K562 (cell line): Measurements from ENCODE around the gene DEPP1.

Source experiments
- GTF2F1 ChIP-seq: IDR thresholded peaks from 2 replicates; pipeline ENCODE4 v1.6.1; 2011; ENCODE audit warnings: low read depth, low read length, improper control_type of control experiment
- JUND ChIP-seq, 2 experiments: IDR thresholded peaks; 2 replicates in 1 of 2; 3 replicates in 1 of 2; pipeline ENCODE4 v1.6.1; 2011; ENCODE audit warnings: borderline replicate concordance in 2 of 2, low read depth in 2 of 2, low read length in 2 of 2, improper control_type of control experiment in 1 of 2, missing biosample characterization in 1 of 2, missing genetic modification characterization in 1 of 2, missing genetic modification reagents in 1 of 2
- PHF8 ChIP-seq: fragments of 200-600 bp; sonication (generic); IDR thresholded peaks from 2 replicates; pipeline ENCODE4 v1.6.1; 2012; ENCODE audit warnings: mixed run types, mild to moderate bottlenecking, inconsistent platforms, low read length, moderate library complexity, borderline replicate concordance
- USF2 ChIP-seq: sonication (generic); formaldehyde crosslinking; IDR thresholded peaks from 2 replicates; pipeline ENCODE4 v1.5.0; 2020; ENCODE audit warnings: missing genetic modification reagents
- ZBTB2 ChIP-seq: fragments of 450-650 bp; IDR thresholded peaks from 2 replicates; pipeline ENCODE4 v1.6.1; 2016; ENCODE audit warnings: antibody characterized with exemption

- TF ChIP-seq USF2 (CRISPR knock-in tag) = no peak
- TF ChIP-seq PHF8 = no peak
- TF ChIP-seq ZBTB2 = no peak
- no peak for TF ChIP-seq GTF2F1
- TF ChIP-seq JUND (IDR thresholded peaks at IDR 0.05; ENCODE audit: borderline replicate concordance, low read depth, low read length) = no peak
- TF ChIP-seq JUND (tag; IDR thresholded peaks at IDR 0.05; ENCODE audit: borderline replicate concordance, low read depth, low read length) = no peak
Observed at GRCh38 chr10:44939691-44940401, 38.8 kb downstream of the DEPP1 start.
